ENCODE measurements around the gene KRTAP10-7.

The KRTAP10-7 gene

GRCh38 chr21:44650973-44651675 lies 50.7 kb downstream of the KRTAP10-7 start:
- Histone ChIP-seq H3K9ac (ENCODE audit: low read length) (no peak overlapping the region), H2AFZ (ENCODE audit: low read depth, low read length) (no peak overlapping the region), H4K20me1 (ENCODE audit: insufficient read depth, low read length) (no peaks in the 10 kb centered on the region), H3K9me3 (ENCODE audit: insufficient read depth, low read length) (no peaks in the 10 kb centered on the region), H3K27me3 (ENCODE audit: low read depth, low read length) (no peaks in the 10 kb centered on the region), H3K4me3 (ENCODE audit: low read length) (no peak overlapping the region), H3K27ac (ENCODE audit: low read length) (no peak overlapping the region), H3K4me1 (ENCODE audit: low read length) (no peaks in the 10 kb centered on the region), H3K79me2 (ENCODE audit: low read length) (no peaks in the 10 kb centered on the region), H3K4me2 (ENCODE audit: low read length) (no peak overlapping the region), H3K36me3 (replicated peaks; ENCODE audit: low read depth, low read length) (no peaks in the 10 kb centered on the region)
- no peak for TF ChIP-seq CTCF (IDR thresholded peaks at IDR 0.05; ENCODE audit: low read depth, low read length)
- TF ChIP-seq EZH2phosphoT487 (IDR thresholded peaks at IDR 0.05; ENCODE audit: low read depth), result no peak

Measured in OCI-LY3 (cell line).